ENCODE results near the gene UCKL1.

GRCh38 chr20:63964412-63964811, 8.2 kb upstream of the UCKL1 start:
- no peak for TF ChIP-seq POLR2A (IDR thresholded peaks at IDR 0.05; ENCODE audit: extremely low read depth, insufficient read length)
- TF ChIP-seq CTCF (IDR thresholded peaks at IDR 0.05; ENCODE audit: low read depth, low read length) = no peak
- no peak for TF ChIP-seq MAX (IDR thresholded peaks at IDR 0.05; ENCODE audit: low read depth, low read length)
- no peak for TF ChIP-seq MYC (IDR thresholded peaks at IDR 0.05; ENCODE audit: low read depth, low read length)

All from NB4 (cell line).